Right lobe of liver (tissue), 6 donors: ENCODE results near the gene CXorf38. TPM values are rescaled to one million over a fixed set of nuclear protein-coding genes. Genes with fewer than 3 reads are reported as not detected.
A peak's percentile ranks its signal among the peaks of the same experiment; 100 is the strongest.
"Not testable (repeated sequence)": the region's sequence is repeated elsewhere in the genome, so short reads cannot be mapped to it uniquely, and the experiment has no call there.

Experiments
- ATAC-seq, 4 donors: fragments of 200-7000 bp; cut with Tn5 transposase; one replicate each; pipeline ENCODE4 v1.9.1; 2020; ENCODE audit warnings: mild to moderate bottlenecking in 4 of 4, moderate library complexity in 4 of 4
- DNase-seq, 3 donors: peaks; one replicate each; pipeline ENCODE4 v3.0.0-alpha.2; 2020
- H3K27ac ChIP-seq, 3 donors: fragments of 200-600 bp; one replicate each; pipeline ENCODE4 v1.8.0; 2022
- H3K27me3 ChIP-seq, 2 donors: fragments of 200-600 bp; one replicate each; pipeline ENCODE4 v1.8.0; 2022
- H3K36me3 ChIP-seq, 4 donors: fragments of 200-600 bp; sonication (generic) in 1 of 4; one replicate each; pipeline versions ENCODE4 v1.5.1 to v1.8.0; 2017 to 2022; ENCODE audit warnings: control low read depth in 1 of 4
- H3K4me1 ChIP-seq, 4 donors: fragments of 200-600 bp; sonication (generic) in 1 of 4; one replicate each; pipeline versions ENCODE4 v1.5.1 to v1.8.0; 2017 to 2022; ENCODE audit warnings: control low read depth in 1 of 4
- H3K4me3 ChIP-seq, 3 donors: fragments of 200-600 bp; one replicate each; pipeline ENCODE4 v1.8.0; 2022
- H3K9me3 ChIP-seq, 4 donors: fragments of 200-600 bp; sonication (generic) in 1 of 4; one replicate each; pipeline versions ENCODE4 v1.5.1 to v1.8.0; 2017 to 2022; ENCODE audit warnings: control low read depth in 1 of 4
- CTCF ChIP-seq, 4 donors: fragments of 200-600 bp in 3 of 4; fragments of 450-650 bp in 1 of 4; IDR thresholded peaks; one replicate each; pipeline versions ENCODE4 v1.5.1 to v1.8.0; 2016 to 2022; ENCODE audit warnings: antibody characterized with exemption in 4 of 4, mild to moderate bottlenecking in 2 of 4
- POLR2A ChIP-seq: fragments of 450-650 bp; IDR thresholded peaks from one replicate; pipeline ENCODE4 v1.6.1; 2017; ENCODE audit warnings: antibody characterized with exemption, mild to moderate bottlenecking
- WGBS: methylation state at CpG from one replicate; pipeline ENCODE4 v1.1.6; 2018; ENCODE audit warnings: low coverage, low lambda C conversion rate; ENCODE audit not compliant: insufficient coverage; ENCODE audit errors: missing lambda C conversion rate; 5-methylcytosine and 5-hydroxymethylcytosine counted together
- intact Hi-C, 2 donors: fragments of 100-400 bp; cut with DNase I; formaldehyde crosslinking; loops; one replicate each; pipeline versions ENCODE4 v1.11.2 to v1.14.1; 2022
- total RNA-seq, 6 experiments: library from RNA; depleted of rRNA in 2 of 6; stranded (reverse); fragments of >200 nt in 2 of 6; fragmentation: NEBNext Ultra II Directional in 3 of 6; extraction: Animal tissue kit (Norgen Biotek cat#: 25700) in 3 of 6; gene quantifications; one replicate each; pipeline versions ENCODE4 v1.1.0 to v1.2.4, GENCODE V29; 2016 to 2023
- donor health status: DM: no; HTN: yes; CAD: no.
- donor health status: DM: no; HTN: no; CAD: no.
- donor health status: DM: no; HTN: no; CAD: no.
- donor health status: DM: no; HTN: yes; CAD: no.
- donor health status: DM: no; HTN: yes; CAD: no.

CXorf38 gene
- total RNA-seq, 6 experiments from 2014 or later: 4.8 to 13.9 (median 7.9) TPM

- intact Hi-C loops: no loop called here
- no peak for DNase-seq
- TF ChIP-seq CTCF (IDR thresholded peaks at IDR 0.05) (no peak), POLR2A (no peak)
- H3K4me3 ChIP-seq: no peak overlapping the region
- ATAC-seq: no peak
- peaks cover 0 to 3% (median 0%) of the 10 kb centered on the region in 4 donors for H3K36me3 ChIP-seq
- H3K4me1 ChIP-seq: no peaks in the 10 kb centered on the region
- H3K27me3 ChIP-seq: no peaks in the 10 kb centered on the region
- no peak overlapping the region for H3K27ac ChIP-seq
- no peaks in the 10 kb centered on the region for H3K9me3 ChIP-seq
- 67% methylated on average over 3 of the region's 3 CpGs for WGBS
These were observed 40.0 kb downstream of the CXorf38 start for GRCh38 chrX:40607381-40607780.

- no peaks in the 10 kb centered on the region for H3K9me3 ChIP-seq
- DNase-seq: no peak
- peaks cover 0 to 21% (median 2%) of the 10 kb centered on the region in 4 donors for H3K36me3 ChIP-seq
- no peaks in the 10 kb centered on the region for H3K27me3 ChIP-seq
- H3K4me1 ChIP-seq: no peaks in the 10 kb centered on the region
- TF ChIP-seq CTCF (IDR thresholded peaks at IDR 0.05) (no peak), POLR2A (no peak)
- no peak for ATAC-seq
- H3K27ac ChIP-seq: no peak overlapping the region
- 72% methylated on average over 6 of the region's 6 CpGs for WGBS
- intact Hi-C loops: no loop called here
- no peak overlapping the region for H3K4me3 ChIP-seq
These were observed 43.9 kb downstream of the CXorf38 start for GRCh38 chrX:40603446-40603845.

- intact Hi-C loops, H3K27me3 ChIP-seq, ATAC-seq, H3K4me3 ChIP-seq, H3K36me3 ChIP-seq, DNase-seq, H3K4me1 ChIP-seq, H3K27ac ChIP-seq, H3K9me3 ChIP-seq: not testable (repeated sequence)
- 79% methylated on average over 4 of the region's 6 CpGs for WGBS
These were observed 57.6 kb downstream of the CXorf38 start for GRCh38 chrX:40589616-40590321.

- H3K9me3 ChIP-seq, H3K27me3 ChIP-seq, H3K36me3 ChIP-seq, H3K27ac ChIP-seq, H3K4me3 ChIP-seq, DNase-seq, H3K4me1 ChIP-seq, intact Hi-C loops: not testable (repeated sequence)
- WGBS: 33% methylated on average over 1 of the region's 1 CpG
- ATAC-seq: peak in 1 of 4 donors; percentile 33
These were observed 59.7 kb downstream of the CXorf38 start for GRCh38 chrX:40587623-40588022.

GRCh38 chrX:40582811-40583210 is 64.5 kb downstream of the CXorf38 start:
- no peaks in the 10 kb centered on the region for H3K27me3 ChIP-seq

GRCh38 chrX:40582178-40582577 is 65.2 kb downstream of the CXorf38 start:
- H3K27me3 ChIP-seq, DNase-seq, ATAC-seq, H3K27ac ChIP-seq, H3K36me3 ChIP-seq, H3K4me1 ChIP-seq, H3K9me3 ChIP-seq, intact Hi-C loops: not testable (repeated sequence)
- 88% methylated on average over 12 of the region's 13 CpGs for WGBS
- H3K4me3 ChIP-seq: peak overlapping the region in 1 of 3 donors; percentile 76

More at GRCh38 chrX:40582811-40583210, 64.5 kb downstream of the CXorf38 start:
- no peak for TF ChIP-seq POLR2A
- TF ChIP-seq CTCF (IDR thresholded peaks at IDR 0.05): no peak
- H3K9me3 ChIP-seq: no peaks in the 10 kb centered on the region
- H3K27ac ChIP-seq: no peak overlapping the region
- DNase-seq (no peak), ATAC-seq (no peak)
- no peaks in the 10 kb centered on the region for H3K36me3 ChIP-seq
- H3K4me3 ChIP-seq: no peak overlapping the region
- WGBS: 64% methylated on average over 2 of the region's 2 CpGs
- H3K4me1 ChIP-seq: peaks cover 0 to 10% (median 0%) of the 10 kb centered on the region in 4 donors
- intact Hi-C loops: no loop called here
